NK-92 (cell line): ENCODE measurements around the gene COP1.
"Not testable (repeated sequence)": the region's sequence is repeated elsewhere in the genome, so short reads cannot be mapped to it uniquely, and the experiment has no call there.

Source experiments
- DNase-seq: peaks from one replicate; lab custom pipeline; 2025; ENCODE audit not compliant: unreplicated experiment; lab: John Stamatoyannopoulos, UW

Gene COP1

DNA sequence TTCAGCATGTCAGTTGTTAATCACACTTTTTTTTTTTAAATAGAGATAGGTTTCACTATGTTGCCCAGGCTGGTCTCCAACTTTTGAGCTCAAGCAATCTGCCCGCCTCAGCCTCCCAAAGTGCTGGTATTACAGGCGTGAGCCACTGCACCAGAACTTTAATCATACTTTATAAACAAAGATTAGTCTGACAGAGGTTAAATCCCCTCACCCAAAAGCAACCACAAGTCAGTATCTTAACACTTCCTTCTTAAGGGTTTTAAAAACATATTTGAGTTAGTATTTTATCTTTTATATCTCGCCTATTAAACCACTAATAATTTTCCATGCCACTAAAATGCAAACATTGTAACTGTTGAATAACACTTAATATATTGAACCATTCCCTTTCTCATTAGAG, 70.2 kb downstream of the COP1 start:
- DNase-seq: no peak

DNA sequence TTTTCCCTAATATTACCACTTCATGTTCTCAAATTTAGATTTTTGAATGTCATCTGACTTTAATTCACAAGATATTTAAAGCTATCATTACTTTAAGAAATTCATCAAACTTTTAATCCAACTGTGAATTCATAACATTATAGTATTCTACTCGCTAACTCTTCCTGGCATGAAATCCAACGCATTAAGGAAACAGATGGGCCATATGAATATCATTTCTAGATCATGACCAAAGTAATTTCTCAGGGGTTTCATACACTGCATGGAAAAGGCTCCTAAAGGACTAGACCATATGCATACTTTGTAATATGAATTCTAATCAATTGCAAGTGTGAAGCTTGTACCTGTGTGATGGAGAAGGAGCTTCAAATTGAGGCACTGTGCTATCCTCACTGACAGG, 72.4 kb downstream of the COP1 start:
- DNase-seq: no peak

GRCh38 chr1:176122282-176122681, 84.8 kb downstream of the COP1 start:
- no peak for DNase-seq

- no peak for DNase-seq
Observed at GRCh38 chr1:176119549-176119948, 87.5 kb downstream of the COP1 start.

GRCh38 chr1:176118985-176119384, 88.1 kb downstream of the COP1 start:
- DNase-seq: no peak

DNA sequence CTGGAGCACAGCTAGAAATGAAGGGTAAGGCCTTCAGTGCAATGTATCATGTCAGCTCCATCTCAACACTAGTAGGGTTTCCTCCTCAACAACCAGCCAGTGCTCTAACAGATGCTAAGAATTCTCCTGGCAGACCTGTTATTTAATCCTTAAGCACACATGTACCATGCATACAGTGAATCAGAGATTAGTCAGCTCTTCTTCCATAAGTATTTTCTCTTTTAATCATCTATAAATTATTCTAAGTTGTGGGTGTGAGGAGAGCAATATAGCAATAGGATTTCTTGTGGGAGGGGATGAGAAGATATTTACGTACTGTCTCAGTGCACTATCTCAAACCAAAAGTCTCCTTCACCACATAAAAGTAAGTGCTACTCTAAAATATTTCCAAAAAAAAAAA, 95.3 kb downstream of the COP1 start:
- DNase-seq: no peak

GRCh38 chr1:176110203-176110602, 96.9 kb downstream of the COP1 start:
- no peak for DNase-seq

DNA sequence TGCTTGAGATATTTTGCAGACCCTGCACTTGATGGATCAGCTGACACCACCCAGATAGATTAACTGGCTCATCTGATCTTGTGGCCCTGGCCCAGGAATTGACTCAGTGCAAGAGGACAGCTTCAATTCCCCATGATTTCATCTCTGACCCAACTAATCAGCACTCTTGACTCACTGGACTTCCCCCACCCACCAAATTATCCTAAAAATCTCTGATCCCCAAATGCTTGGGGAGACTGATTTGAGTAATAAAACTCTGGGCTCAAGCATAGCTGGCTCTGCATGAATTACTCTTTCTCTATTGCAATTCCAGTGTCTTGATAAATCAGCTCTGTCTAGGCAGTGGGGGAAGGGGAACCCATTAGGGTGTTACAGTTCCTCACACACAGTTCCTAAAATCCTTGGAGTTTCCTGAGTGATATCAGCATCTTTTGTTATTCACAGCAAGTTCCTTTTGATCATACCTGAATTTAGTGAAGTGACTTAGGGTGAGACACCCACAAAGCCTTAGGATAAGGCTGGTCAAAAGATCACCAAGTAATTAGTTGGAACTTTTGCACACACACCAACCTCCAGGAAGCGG, 104.2 kb downstream of the COP1 start:
- DNase-seq: no peak

DNA sequence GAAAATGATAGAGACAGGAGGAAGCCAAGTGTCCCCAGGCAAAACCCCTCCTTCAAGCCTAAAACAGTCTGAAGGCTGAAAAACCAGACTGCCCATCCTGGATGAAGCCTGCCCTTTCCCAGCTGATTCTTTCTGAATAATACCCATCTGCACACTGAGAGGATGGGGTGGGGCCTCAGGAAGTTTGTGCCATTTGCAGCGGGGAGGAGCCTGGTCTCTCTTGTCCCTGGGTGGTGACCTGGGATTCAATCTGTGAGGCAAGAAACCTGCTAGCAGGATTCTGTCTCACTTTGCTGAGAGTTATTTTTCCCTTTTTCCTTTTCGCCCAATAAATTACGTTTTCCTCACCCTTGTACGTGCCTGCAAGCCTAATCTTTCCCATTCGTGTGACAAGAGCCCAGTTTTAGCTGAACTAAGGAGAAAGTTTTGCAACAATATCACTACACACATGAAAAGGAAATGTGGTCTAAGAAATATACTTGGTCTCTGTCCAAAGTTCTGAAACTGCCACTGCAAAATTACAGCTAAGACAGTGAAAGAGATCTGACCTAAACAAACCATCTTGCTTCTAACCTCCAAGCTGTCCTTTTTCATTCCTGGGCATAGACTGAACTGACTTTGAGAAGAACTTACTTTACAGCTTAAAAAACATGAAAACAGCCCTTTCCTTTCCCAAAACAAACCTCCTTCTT, 105.0 kb downstream of the COP1 start:
- no peak for DNase-seq

DNA sequence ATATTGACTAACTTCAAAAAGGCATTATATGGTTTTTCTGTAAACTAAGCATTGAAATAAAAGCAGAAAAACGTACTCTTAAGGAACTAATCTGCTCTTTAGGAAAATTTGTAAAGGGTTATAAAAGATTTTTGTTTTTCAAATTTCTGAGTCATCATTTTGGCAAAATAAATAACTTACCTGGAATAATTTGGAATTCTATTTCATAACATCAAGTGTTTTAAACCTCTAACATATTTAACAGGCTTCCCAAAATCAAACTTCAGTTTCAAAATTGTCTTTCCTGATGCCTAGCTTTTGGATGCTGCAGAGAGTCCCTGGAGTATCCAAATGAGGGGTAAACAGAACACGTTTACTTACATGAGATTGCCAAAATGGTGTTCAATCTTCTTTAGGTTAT, 108.5 kb downstream of the COP1 start:
- no peak for DNase-seq

GRCh38 chr1:176096015-176096414, 111.1 kb downstream of the COP1 start:
- no peak for DNase-seq

GRCh38 chr1:176090766-176091165, 116.3 kb downstream of the COP1 start:
- no peak for DNase-seq

GRCh38 chr1:176087746-176088145, 119.3 kb downstream of the COP1 start:
- not testable (repeated sequence) for DNase-seq

DNA sequence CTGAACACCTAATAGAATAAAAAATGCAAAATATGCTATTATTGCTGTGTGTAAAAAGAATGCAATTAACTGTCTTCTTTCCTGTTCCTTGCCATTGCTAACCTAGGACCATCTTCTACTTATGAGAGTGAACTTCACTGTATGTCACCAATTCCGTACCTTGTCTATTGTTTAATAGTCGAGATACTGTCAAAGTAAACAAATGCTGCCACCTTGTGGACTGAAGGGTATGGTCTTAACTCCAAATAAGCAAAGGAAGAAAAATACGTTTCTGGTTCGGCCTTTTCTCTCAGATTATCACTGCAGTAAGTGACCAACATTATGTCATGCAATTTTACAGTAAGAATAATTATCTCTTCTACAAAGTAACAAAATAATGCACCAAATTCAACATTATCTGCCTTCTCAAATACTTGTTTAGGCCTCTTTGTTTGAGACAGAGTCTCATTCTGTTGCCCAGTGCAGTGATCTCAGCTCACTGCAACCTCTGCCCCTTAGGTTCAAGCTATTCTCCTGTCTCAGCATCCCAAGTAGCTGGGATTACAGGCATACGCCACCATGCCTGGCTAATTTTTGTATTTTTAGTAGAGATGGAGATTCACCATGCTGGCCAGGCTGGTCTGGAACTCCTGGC, 133.4 kb downstream of the COP1 start:
- DNase-seq: no peak

DNA sequence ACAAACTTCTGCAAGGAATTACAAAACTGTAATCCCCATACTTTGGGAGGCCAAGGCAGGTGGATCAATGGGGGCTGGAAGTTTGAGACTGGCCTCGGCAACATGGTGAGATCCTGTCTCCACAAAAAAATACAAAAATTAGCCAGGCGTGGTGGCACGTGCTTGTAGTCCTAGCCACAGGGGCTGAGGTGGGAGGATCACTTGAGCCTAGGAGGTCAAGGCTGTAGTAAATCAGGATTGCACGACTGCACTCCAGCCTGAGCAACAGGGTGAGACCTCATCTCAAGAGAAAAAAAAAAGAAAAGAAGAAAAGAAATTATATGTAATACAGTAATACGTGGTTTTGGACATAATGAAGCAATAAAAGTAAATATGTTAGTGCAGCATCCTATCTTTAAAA, 138.2 kb downstream of the COP1 start:
- DNase-seq: no peak

DNA sequence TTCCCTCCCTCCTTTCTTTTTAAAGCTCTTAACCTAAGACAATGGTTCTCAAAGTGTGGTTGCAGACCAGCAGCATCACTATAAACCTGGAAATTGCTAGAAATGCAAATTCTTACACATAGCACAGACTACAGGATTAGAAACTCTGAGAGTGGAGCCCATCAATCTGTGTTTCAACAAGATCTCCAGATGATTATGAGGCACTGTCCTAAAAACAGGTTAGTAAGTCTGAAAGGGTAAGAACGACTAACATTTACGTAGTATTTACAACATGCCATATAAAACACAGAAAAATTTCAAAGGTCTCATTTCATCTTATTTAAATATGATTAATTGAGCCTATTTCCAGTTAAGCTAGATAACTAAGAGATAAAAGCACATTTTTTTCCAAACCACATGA, 138.8 kb downstream of the COP1 start:
- DNase-seq: no peak

DNA sequence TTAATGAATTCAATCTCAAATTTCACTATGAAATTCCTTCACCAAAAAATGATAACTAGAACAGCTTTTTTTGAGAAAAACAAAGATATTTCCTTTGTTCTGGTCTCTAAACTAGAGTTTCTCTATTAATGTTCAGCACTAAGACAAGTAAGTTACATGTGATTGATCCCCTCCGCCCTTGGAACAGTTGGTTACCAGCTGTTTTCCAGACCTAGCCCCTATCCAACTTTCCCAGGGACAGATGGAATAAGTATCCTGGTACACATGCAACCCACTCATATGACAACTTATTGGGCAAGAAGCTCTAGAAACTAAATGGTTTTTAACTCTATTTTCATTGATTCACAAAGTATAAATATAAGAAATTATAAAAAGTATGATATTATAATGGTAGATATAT, 140.4 kb downstream of the COP1 start:
- no peak for DNase-seq

GRCh38 chr1:176058686-176059085, 148.4 kb downstream of the COP1 start:
- no peak for DNase-seq

- DNase-seq: no peak
Observed at GRCh38 chr1:176056312-176056711, 150.8 kb downstream of the COP1 start.

DNA sequence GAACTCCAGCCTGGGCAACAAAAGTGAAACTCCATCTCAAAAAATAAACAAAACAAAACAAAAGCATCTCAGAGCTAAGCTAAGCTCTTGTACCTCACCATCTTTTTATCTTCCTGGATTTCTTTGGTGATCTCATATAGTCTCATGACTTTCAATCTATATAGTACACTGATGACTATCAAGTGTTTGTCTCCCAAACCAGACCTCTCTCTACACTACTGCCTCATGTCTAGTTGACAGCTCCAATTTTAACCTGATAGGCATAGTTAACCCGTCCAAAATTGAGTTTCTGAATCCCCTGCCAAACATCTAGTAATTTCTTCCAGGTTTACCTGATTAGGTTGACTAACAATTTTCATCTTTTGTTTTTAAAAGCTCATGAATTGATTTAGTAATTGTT, 151.7 kb downstream of the COP1 start:
- no peak for DNase-seq

DNA sequence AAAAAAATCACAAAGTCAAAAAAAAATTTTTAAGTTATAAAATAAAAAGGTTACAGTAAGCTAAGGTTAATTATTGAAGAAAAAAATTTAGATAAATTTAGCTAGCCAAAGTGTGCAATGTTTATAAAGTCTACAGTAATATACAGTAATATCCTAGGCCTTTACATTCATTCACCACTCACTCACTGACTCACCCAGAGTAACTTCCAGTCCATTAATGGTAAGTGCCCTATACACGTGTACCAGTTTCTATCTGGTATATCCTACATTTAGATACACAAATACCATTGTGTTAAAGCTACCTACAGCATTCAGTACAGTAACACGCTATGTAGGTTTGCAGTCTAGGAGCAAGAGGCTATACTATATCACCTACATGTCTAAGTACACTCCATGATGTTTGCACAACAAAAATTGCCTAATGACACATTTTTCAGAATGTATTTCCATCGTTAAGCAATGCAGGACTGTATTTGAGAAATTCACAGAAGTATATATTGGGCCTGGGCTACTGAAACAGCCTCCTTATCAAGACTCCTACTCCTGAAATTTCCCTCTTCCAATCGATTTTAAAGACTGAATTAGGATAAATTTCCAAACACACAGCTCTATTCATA, 155.1 kb downstream of the COP1 start:
- no peak for DNase-seq

DNA sequence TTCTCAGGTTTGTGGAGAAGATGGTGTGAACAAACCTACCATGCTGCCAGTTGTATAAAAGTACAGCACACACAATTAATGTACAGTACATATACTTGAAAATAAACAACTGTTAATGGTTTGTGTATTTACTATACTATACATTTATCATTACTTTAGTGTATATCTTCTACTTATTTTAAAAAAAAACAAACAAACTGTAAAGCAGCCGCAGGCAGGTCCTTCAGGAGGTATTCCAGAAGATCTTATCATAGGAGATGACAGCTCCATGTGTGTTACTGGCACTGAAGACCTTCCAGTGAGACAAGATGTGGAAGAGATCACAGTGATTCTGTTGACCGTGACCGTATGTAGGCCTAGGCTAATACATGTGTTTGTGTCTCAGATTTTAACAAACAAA, 155.7 kb downstream of the COP1 start:
- DNase-seq: no peak
